ENCODE measurements around the gene RAD51D. TPM values are rescaled to one million over a fixed set of nuclear protein-coding genes. Genes with fewer than 3 reads are reported as not detected.
"Not testable (repeated sequence)": the region's sequence is repeated elsewhere in the genome, so short reads cannot be mapped to it uniquely, and the experiment has no call there.

Gene RAD51D
- total RNA-seq, 1 donor from 2014 or later = 22.9 TPM

DNA sequence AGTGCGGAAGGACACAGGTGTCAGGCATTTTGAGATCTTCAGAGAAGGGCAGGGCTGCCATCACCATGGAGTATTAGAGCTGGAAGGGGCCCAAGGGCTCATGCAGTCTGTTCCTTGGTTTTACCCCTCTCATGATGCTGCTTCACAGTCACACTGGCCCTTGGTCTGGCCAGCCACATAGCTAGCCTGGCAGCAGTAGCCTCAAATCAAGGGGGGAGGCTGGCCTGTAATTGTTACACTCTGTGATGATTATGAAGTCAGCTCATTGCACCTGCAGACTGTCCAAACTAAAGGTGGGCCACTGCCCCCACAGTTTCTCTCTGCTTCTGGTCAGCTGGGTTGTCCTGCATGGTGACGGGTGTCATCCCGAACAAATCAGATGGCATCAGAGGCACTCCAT is 1.7 kb upstream of the RAD51D start, which contains the start of gene FNDC8:
Gene FNDC8 (plus strand): TSS at position 301 of the 400 bp plus-strand sequence. CDS start 79 bp downstream, at position 380.
- peaks cover 2% of the 10 kb centered on the region for H3K27me3 Mint-ChIP-seq
- TF ChIP-seq, protein P1, sequence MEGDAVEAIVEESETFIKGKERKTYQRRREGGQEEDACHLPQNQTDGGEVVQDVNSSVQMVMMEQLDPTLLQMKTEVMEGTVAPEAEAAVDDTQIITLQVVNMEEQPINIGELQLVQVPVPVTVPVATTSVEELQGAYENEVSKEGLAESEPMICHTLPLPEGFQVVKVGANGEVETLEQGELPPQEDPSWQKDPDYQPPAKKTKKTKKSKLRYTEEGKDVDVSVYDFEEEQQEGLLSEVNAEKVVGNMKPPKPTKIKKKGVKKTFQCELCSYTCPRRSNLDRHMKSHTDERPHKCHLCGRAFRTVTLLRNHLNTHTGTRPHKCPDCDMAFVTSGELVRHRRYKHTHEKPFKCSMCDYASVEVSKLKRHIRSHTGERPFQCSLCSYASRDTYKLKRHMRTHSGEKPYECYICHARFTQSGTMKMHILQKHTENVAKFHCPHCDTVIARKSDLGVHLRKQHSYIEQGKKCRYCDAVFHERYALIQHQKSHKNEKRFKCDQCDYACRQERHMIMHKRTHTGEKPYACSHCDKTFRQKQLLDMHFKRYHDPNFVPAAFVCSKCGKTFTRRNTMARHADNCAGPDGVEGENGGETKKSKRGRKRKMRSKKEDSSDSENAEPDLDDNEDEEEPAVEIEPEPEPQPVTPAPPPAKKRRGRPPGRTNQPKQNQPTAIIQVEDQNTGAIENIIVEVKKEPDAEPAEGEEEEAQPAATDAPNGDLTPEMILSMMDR (IDR thresholded peaks at IDR 0.05) = no peak
- CTCF ChIA-PET = interaction anchor here (0.9 to 4.2 kb wide), 7 partner anchors 99 to 701 kb away, joined by 3 to 53 read pairs (median 5); no protein-coding TSS in a partner anchor
- no peaks in the 10 kb centered on the region for H3K9me3 Mint-ChIP-seq
- DNase-seq (no peak), ATAC-seq (ENCODE audit: low read depth) (no peak)
- intact Hi-C loops (cut with micrococcal nuclease) = no loop called here
- H3K4me1 Mint-ChIP-seq = peaks cover 26% of the 10 kb centered on the region
- H3K36me3 Mint-ChIP-seq (ENCODE audit: low read depth) = peaks cover 7% of the 10 kb centered on the region
- H3K4me3 Mint-ChIP-seq = no peak within 1 kb of the TSS
- no peak within 1 kb of the TSS for H3K27ac Mint-ChIP-seq
- POLR2A ChIA-PET = interaction anchor here (0.6 to 0.8 kb wide), 2 partner anchors 98 to 160 kb away, joined by 3 read pairs; partner anchors contain the start of genes CCT6B and ZNF830

DNA sequence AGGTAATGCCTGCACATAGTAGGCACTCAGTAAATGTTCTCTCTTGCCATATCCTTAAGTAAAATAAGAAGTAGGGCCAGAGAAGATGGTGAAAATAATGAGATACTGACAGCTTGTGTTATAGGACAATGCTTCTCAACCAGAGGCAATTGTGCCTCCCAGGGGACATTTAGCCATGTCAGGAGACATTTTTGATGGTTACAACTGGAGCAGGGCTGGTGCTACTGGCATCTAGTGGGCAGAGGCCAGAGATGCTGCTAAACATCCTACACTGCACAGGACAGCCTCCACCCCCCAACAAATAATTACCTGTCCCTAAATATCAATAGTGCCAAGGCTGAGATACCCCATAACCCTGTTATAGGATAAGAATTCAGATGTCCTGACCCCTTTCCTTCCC is 1.7 kb downstream of the RAD51D start:
- DNase-seq = no peak
- Mint-ChIP-seq H3K36me3 (ENCODE audit: low read depth) (peaks cover 9% of the 10 kb centered on the region), H3K27me3 (peaks cover 2% of the 10 kb centered on the region), H3K4me3 (peak overlapping the region; percentile 65), H3K4me1 (peaks cover 31% of the 10 kb centered on the region), H3K27ac (peak overlapping the region; percentile 12), H3K9me3 (no peaks in the 10 kb centered on the region)
- TF ChIP-seq, protein P1 (IDR thresholded peaks at IDR 0.05) = no peak
- ATAC-seq (ENCODE audit: low read depth) = no peak
- POLR2A ChIA-PET = interaction anchor here (2.9 kb wide), 1 partner anchor 29 kb away, joined by 19 read pairs; no protein-coding TSS in a partner anchor
- CTCF ChIA-PET = interaction anchor here (0.8 to 4.2 kb wide), 6 partner anchors 28 to 698 kb away, joined by 5 to 53 read pairs (median 26); partner anchors contain the start of gene RFFL
- intact Hi-C loops (cut with micrococcal nuclease) = no loop called here

DNA sequence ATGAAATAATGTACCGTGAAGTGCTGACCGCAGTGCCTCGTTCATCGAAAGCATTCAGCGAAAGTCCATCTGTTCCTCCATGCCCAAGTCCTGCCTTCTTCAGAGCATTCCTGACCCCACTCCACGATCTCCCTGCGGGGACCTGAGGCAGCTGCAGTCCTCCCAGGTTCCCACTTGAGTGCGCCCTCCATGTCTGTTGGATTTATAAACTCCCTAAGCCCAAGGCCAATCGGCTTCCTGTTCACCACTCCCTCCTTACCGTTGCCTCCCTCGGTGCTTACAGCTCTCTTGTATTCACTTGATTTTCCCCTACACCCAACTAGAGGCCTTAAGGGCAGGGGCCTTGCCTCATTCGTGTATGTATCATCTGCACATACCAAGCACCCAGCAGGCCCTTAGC is 2.8 kb downstream of the RAD51D start:
- H3K27ac Mint-ChIP-seq = no peak overlapping the region
- H3K9me3 Mint-ChIP-seq = no peaks in the 10 kb centered on the region
- intact Hi-C loops (cut with micrococcal nuclease) = no loop called here
- peaks cover 9% of the 10 kb centered on the region for H3K36me3 Mint-ChIP-seq (ENCODE audit: low read depth)
- DNase-seq (no peak), ATAC-seq (ENCODE audit: low read depth) (no peak)
- TF ChIP-seq, protein P1 (IDR thresholded peaks at IDR 0.05) = no peak
- CTCF ChIA-PET = interaction anchor here (0.6 to 4.2 kb wide), 2 partner anchors 31 to 119 kb away, joined by 5 to 53 read pairs; no protein-coding TSS in a partner anchor
- peaks cover 31% of the 10 kb centered on the region for H3K4me1 Mint-ChIP-seq
- no peak overlapping the region for H3K4me3 Mint-ChIP-seq
- peaks cover 2% of the 10 kb centered on the region for H3K27me3 Mint-ChIP-seq
- POLR2A ChIA-PET = interaction anchor here (2.9 kb wide), 1 partner anchor 27 kb away, joined by 19 read pairs; no protein-coding TSS in a partner anchor

DNA sequence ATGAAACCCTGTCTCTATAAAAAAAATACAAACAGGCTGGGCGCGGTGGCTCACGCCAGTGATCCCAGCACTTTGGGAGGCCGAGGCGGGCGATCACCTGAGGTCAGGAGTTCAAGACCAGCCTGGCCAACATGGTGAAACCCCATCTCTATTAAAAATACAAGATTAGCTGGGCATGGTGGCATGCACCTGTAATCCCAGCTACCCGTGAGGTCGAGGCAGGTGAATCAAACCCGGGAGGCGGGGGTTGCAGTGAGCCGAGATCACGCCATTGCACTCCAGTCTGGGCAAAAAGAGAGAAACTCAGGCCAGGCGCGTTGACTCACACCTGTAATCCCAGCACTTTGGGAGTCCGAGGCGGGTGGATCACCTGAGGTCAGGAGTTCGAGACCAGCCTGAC is 8.9 kb downstream of the RAD51D start:
- H3K4me1 Mint-ChIP-seq; H3K4me3 Mint-ChIP-seq; ATAC-seq (ENCODE audit: low read depth); H3K9me3 Mint-ChIP-seq; H3K27me3 Mint-ChIP-seq; intact Hi-C loops (cut with micrococcal nuclease); H3K27ac Mint-ChIP-seq; POLR2A ChIA-PET; CTCF ChIA-PET; DNase-seq: not testable (repeated sequence)
- H3K36me3 Mint-ChIP-seq (ENCODE audit: low read depth) = peaks cover 18% of the 10 kb centered on the region

DNA sequence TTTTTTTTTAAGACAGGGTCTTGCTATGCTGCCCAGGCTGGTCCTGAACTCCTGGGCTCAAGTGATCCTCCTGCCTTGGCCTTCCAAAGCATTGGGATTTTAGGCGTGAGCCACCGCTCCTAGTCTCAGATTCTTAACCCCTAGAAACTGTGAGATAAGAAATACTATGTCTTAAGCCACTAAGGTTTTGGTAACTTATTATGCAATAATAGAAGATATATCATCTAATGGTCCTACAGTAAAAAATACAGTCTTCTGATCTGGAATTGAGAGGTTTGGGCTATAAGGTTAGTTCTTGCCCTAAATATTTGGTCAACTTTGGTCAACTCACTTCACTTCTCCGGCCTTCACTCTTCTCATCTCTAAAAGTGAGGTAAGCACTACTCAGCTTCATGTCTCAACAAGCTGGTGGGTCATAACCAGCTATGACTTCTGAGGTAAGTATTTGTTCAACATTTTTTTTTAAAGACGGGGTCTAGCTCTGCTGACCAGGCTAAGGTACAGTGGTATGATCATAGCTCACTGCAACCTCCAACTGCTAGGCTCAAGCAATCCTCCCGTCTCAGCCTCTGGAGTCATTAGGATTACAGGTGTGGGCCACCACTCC is 14.7 kb downstream of the RAD51D start:
- Mint-ChIP-seq H3K27ac (no peak overlapping the region), H3K27me3 (no peaks in the 10 kb centered on the region), H3K9me3 (peaks cover 9% of the 10 kb centered on the region), H3K4me1 (no peaks in the 10 kb centered on the region), H3K36me3 (ENCODE audit: low read depth) (peaks cover 59% of the 10 kb centered on the region), H3K4me3 (no peak overlapping the region)
- ChIA-PET POLR2A (no interaction called here), CTCF (no interaction called here)
- intact Hi-C loops (cut with micrococcal nuclease) = no loop called here
- ATAC-seq (ENCODE audit: low read depth) (no peak), DNase-seq (no peak)
- TF ChIP-seq, protein P1 (IDR thresholded peaks at IDR 0.05) = no peak

All from activated B cell treated with CpG ODN at 0.5 μM for 24 hours (primary cell).